B cell (primary cell): ENCODE data around the gene SLC9A3. TPM values are rescaled to one million over a fixed set of nuclear protein-coding genes. Genes with fewer than 3 reads are reported as not detected.

ENCODE experiments used
- ATAC-seq: fragments of 200-7000 bp; cut with Tn5 transposase; one replicate; pipeline ENCODE4 v1.10.0; 2021; ENCODE audit warnings: low read depth, mild to moderate bottlenecking, moderate number of reproducible peaks, moderate library complexity
- CTCF ChIA-PET: fragments of 350-600 bp; sonication (Branson Sonifier 250); formaldehyde crosslinking; loops from one replicate; lab custom pipeline; 2021; ENCODE audit warnings: antibody characterized with exemption, inconsistent platforms; lab: Charles Lee
- POLR2A ChIA-PET: fragments of 350-600 bp; sonication (Branson Sonifier 250); formaldehyde crosslinking; loops from one replicate; lab custom pipeline; 2021; ENCODE audit warnings: antibody characterized with exemption; lab: Charles Lee
- DNase-seq: peaks from one replicate; pipeline ENCODE4 v3.0.0; 2013
- H2AFZ ChIP-seq: 2 replicates; pipeline ENCODE4 v1.6.1; 2012; ENCODE audit warnings: mild to moderate bottlenecking, low read depth, low read length; ENCODE audit not compliant: insufficient read depth, poor library complexity, severe bottlenecking
- H3K27ac ChIP-seq, 2 donors: 1 replicate in 1 of 2; 2 replicates in 1 of 2; pipeline ENCODE4 v1.5.1; 2012 to 2013; ENCODE audit warnings: low read length in 2 of 2, mild to moderate bottlenecking in 2 of 2, moderate library complexity in 1 of 2
- H3K27me3 ChIP-seq, 4 experiments: fragments of 200-600 bp in 1 of 4; sonication (generic) in 1 of 4; replicated peaks in 1 of 4; 1 replicate in 2 of 4; 2 replicates in 2 of 4; pipeline versions ENCODE4 v1.6.1 to v1.7.0; 2013 to 2016; ENCODE audit warnings: low read length in 3 of 4, mild to moderate bottlenecking in 2 of 4, mixed read lengths in 1 of 4, moderate library complexity in 1 of 4; ENCODE audit not compliant: insufficient read depth in 4 of 4, control insufficient read depth in 3 of 4; ENCODE audit errors: control extremely low read depth in 1 of 4
- H3K36me3 ChIP-seq, 2 experiments: replicated peaks in 1 of 2; 1 replicate in 1 of 2; 2 replicates in 1 of 2; pipeline versions ENCODE4 v1.6.1 to v1.7.1; 2013; ENCODE audit warnings: low read length in 1 of 2; ENCODE audit not compliant: insufficient read depth in 2 of 2, control insufficient read depth in 1 of 2; ENCODE audit errors: control extremely low read depth in 1 of 2, extremely low read depth in 1 of 2
- H3K4me1 ChIP-seq, 2 donors: fragments of 200-600 bp in 1 of 2; sonication (generic) in 1 of 2; 1 replicate in 1 of 2; 2 replicates in 1 of 2; pipeline versions ENCODE4 v1.5.1 to v1.6.1; 2013 to 2017; ENCODE audit warnings: low read length in 2 of 2; ENCODE audit not compliant: control insufficient read depth in 2 of 2, insufficient read depth in 2 of 2
- H3K4me2 ChIP-seq: replicated peaks from 2 replicates; pipeline ENCODE3; 2012; ENCODE audit warnings: mild to moderate bottlenecking, low read depth, low read length; ENCODE audit not compliant: poor library complexity, severe bottlenecking
- H3K4me3 ChIP-seq, 5 experiments: fragments of 200-600 bp in 1 of 5; sonication (generic) in 1 of 5; 1 replicate in 3 of 5; 2 replicates in 2 of 5; pipeline versions ENCODE4 v1.5.1 to v1.7.0; 2011 to 2016; ENCODE audit warnings: low read length in 4 of 5, mild to moderate bottlenecking in 4 of 5, low read depth in 2 of 5, control low read depth in 1 of 5, moderate library complexity in 1 of 5; ENCODE audit not compliant: insufficient read depth in 1 of 5; ENCODE audit errors: control extremely low read depth in 1 of 5, extremely low read depth in 1 of 5
- H3K79me2 ChIP-seq: fragments of 200-600 bp; sonication (generic); one replicate; pipeline ENCODE4 v1.6.0; 2016; ENCODE audit warnings: low read length; ENCODE audit not compliant: control insufficient read depth, insufficient read depth
- H3K9ac ChIP-seq: fragments of 200-600 bp; sonication (generic); 2 replicates; pipeline ENCODE4 v1.6.1; 2017; ENCODE audit warnings: mild to moderate bottlenecking, low read length, moderate library complexity
- H3K9me3 ChIP-seq, 3 donors: one replicate each; pipeline versions ENCODE4 v1.6.1 to v1.7.1; 2013; ENCODE audit warnings: low read length in 2 of 3; ENCODE audit not compliant: control insufficient read depth in 2 of 3, insufficient read depth in 1 of 3; ENCODE audit errors: control extremely low read depth in 1 of 3
- H4K20me1 ChIP-seq: 2 replicates; pipeline ENCODE4 v1.6.0; 2012; ENCODE audit warnings: mild to moderate bottlenecking, low read length; ENCODE audit not compliant: insufficient read depth, control insufficient read depth, poor library complexity, severe bottlenecking
- H3K27ac Mint-ChIP-seq: one replicate; pipeline ENCODE4 v1.8.0; 2021; ENCODE audit warnings: mixed read lengths
- H3K27me3 Mint-ChIP-seq: one replicate; pipeline ENCODE4 v1.8.0; 2021; ENCODE audit warnings: mixed read lengths
- H3K4me1 Mint-ChIP-seq: one replicate; pipeline ENCODE4 v1.8.0; 2021; ENCODE audit warnings: mixed read lengths
- H3K4me3 Mint-ChIP-seq: one replicate; pipeline ENCODE4 v1.8.0; 2021; ENCODE audit warnings: mixed read lengths
- H3K9me3 Mint-ChIP-seq: one replicate; pipeline ENCODE4 v1.8.0; 2022; ENCODE audit warnings: mixed read lengths; ENCODE audit not compliant: insufficient read depth
- CTCF ChIP-seq: fragments of 200-600 bp; IDR thresholded peaks from one replicate; pipeline ENCODE4 v1.8.0; 2022; ENCODE audit warnings: antibody characterized with exemption, mild to moderate bottlenecking
- EZH2 ChIP-seq: IDR thresholded peaks from 2 replicates; pipeline ENCODE4 v1.6.1; 2012; ENCODE audit warnings: borderline replicate concordance, low read depth, mild to moderate bottlenecking, moderate library complexity, low read length; ENCODE audit not compliant: insufficient read depth, poor library complexity, severe bottlenecking
- WGBS: methylation state at CpG from one replicate; pipeline ENCODE4 v1.1.5; 2013; ENCODE audit warnings: missing lambda C conversion rate; ENCODE audit not compliant: insufficient coverage; 5-methylcytosine and 5-hydroxymethylcytosine counted together
- intact Hi-C: fragments of 100-400 bp; cut with micrococcal nuclease; formaldehyde crosslinking; loops from one replicate; pipeline ENCODE4 v1.10.0; 2022
- polyA plus RNA-seq: library from polyadenylated mRNA; depleted of rRNA; stranded (reverse); fragments of >200 nt; gene quantifications from 2 replicates; pipeline ENCODE4 v1.2.3, GENCODE V29; 2012
- total RNA-seq, 2 donors: library from RNA; stranded (reverse); fragments of 120-200 nt in 1 of 2; gene quantifications; 1 replicate in 1 of 2; 2 replicates in 1 of 2; pipeline versions ENCODE4 v1.2.3 to v1.2.4, GENCODE V29; 2013 to 2022

SLC9A3 gene
- total and polyA plus RNA-seq, 2 donors (not counting 1 experiment from before 2014, with no cell fraction given) = 0.84 to 2.0 TPM

GRCh38 chr5:438481-438981, 85.7 kb downstream of the SLC9A3 start:
- Mint-ChIP-seq H3K27me3 (peaks cover 3% of the 10 kb centered on the region), H3K27ac (no peak overlapping the region), H3K9me3 (no peaks in the 10 kb centered on the region), H3K4me1 (peaks cover 9% of the 10 kb centered on the region), H3K4me3 (no peak overlapping the region)
- H2AFZ ChIP-seq = no peak overlapping the region
- TF ChIP-seq CTCF (no peak), EZH2 (no peak)
- intact Hi-C loops = no loop called here
- ChIA-PET POLR2A (no interaction called here), CTCF (no interaction called here)
- peaks cover 0 to 7% (median 0%) of the 10 kb centered on the region in 4 experiments for H3K27me3 ChIP-seq
- no peak overlapping the region for H3K4me2 ChIP-seq
- DNase-seq = no peak
- H3K4me3 ChIP-seq = no peak overlapping the region
- no peak overlapping the region for H3K9ac ChIP-seq
- peaks cover under 1 to 11% of the 10 kb centered on the region in 2 donors for H3K4me1 ChIP-seq
- peaks cover 0 to 7% (median 0%) of the 10 kb centered on the region in 3 donors for H3K9me3 ChIP-seq
- H3K36me3 ChIP-seq = no peaks in the 10 kb centered on the region
- H3K27ac ChIP-seq = no peak overlapping the region
- peaks cover 1% of the 10 kb centered on the region for H4K20me1 ChIP-seq
- peaks cover 14% of the 10 kb centered on the region for H3K79me2 ChIP-seq
- WGBS = 92% methylated on average over 12 of the region's 14 CpGs
- ATAC-seq = no peak

- WGBS = 96% methylated on average over 18 of the region's 18 CpGs
- peaks cover 0 to 7% (median 0%) of the 10 kb centered on the region in 4 experiments for H3K27me3 ChIP-seq
- peaks cover 2% of the 10 kb centered on the region for H3K79me2 ChIP-seq
- intact Hi-C loops = no loop called here
- ChIA-PET POLR2A (no interaction called here), CTCF (no interaction called here)
- Mint-ChIP-seq H3K4me1 (peaks cover 3% of the 10 kb centered on the region), H3K27ac (no peak overlapping the region), H3K4me3 (no peak overlapping the region), H3K9me3 (no peaks in the 10 kb centered on the region), H3K27me3 (peaks cover 5% of the 10 kb centered on the region)
- DNase-seq = no peak
- H3K4me1 ChIP-seq = peaks cover 0 to 5% of the 10 kb centered on the region in 2 donors
- no peak for ATAC-seq
- no peak overlapping the region for H3K4me2 ChIP-seq
- H3K36me3 ChIP-seq = no peaks in the 10 kb centered on the region
- no peak overlapping the region for H3K4me3 ChIP-seq
- H3K9me3 ChIP-seq = peaks cover 0 to 5% (median 0%) of the 10 kb centered on the region in 3 donors
- TF ChIP-seq CTCF = no peak
- no peak for TF ChIP-seq EZH2
- H4K20me1 ChIP-seq = no peaks in the 10 kb centered on the region
- H3K9ac ChIP-seq = no peak overlapping the region
- no peak overlapping the region for H2AFZ ChIP-seq
- no peak overlapping the region for H3K27ac ChIP-seq
Measured at GRCh38 chr5:437281-437771, 86.9 kb downstream of the SLC9A3 start.
